ENCODE measurements around the gene FHIT.

FHIT gene

GRCh38 chr3:60125686-60126085 is 1125.6 kb downstream of the FHIT start:
- Histone ChIP-seq H3K4me1 (ENCODE audit: insufficient read depth, insufficient read length) (no peaks in the 10 kb centered on the region), H3K9me3 (ENCODE audit: insufficient read depth, low read length) (no peaks in the 10 kb centered on the region), H3K9ac (ENCODE audit: insufficient read length, low read depth) (no peak overlapping the region), H3K36me3 (ENCODE audit: insufficient read depth, insufficient read length, low read length) (no peaks in the 10 kb centered on the region), H3K4me3 (ENCODE audit: insufficient read length, low read depth) (no peak overlapping the region), H3K27me3 (ENCODE audit: insufficient read depth, insufficient read length) (no peaks in the 10 kb centered on the region)
- TF ChIP-seq ZNF274 (IDR thresholded peaks at IDR 0.05; ENCODE audit: low read depth, low read length) (no peak), YY1 (IDR thresholded peaks at IDR 0.05; ENCODE audit: insufficient read depth, insufficient read length) (no peak), SUZ12 (IDR thresholded peaks at IDR 0.05; ENCODE audit: extremely low read depth, insufficient read depth, insufficient read length) (no peak)
- DNase-seq (ENCODE audit: low read depth, low spot score): no peak

DNA sequence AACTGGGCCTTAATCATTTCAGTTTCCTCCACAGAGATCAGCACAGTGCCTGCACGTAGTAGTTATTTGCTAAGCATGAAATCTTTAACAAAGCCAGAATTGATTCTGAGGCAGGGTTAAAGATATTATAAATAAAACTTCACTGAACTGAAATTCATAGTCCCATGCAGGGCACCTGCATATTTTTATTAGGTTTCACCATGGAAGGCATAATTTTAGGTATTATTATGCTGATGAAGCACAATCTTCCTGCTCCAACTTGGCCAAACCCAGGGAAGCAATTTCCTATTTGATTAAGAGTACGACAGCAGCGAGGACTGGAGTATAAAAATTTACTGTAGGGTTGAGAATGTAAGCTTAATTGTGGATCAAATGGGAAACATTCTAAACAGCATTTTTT is 1131.0 kb downstream of the FHIT start:
- no peak for TF ChIP-seq SUZ12 (IDR thresholded peaks at IDR 0.05; ENCODE audit: extremely low read depth, insufficient read depth, insufficient read length)
- no peak for TF ChIP-seq YY1 (IDR thresholded peaks at IDR 0.05; ENCODE audit: insufficient read depth, insufficient read length)
- no peak for TF ChIP-seq ZNF274 (IDR thresholded peaks at IDR 0.05; ENCODE audit: low read depth, low read length)
- no peaks in the 10 kb centered on the region for H3K4me1 ChIP-seq (ENCODE audit: insufficient read depth, insufficient read length)
- DNase-seq (ENCODE audit: low read depth, low spot score): no peak
- H3K27me3 ChIP-seq (ENCODE audit: insufficient read depth, insufficient read length): no peaks in the 10 kb centered on the region
- no peaks in the 10 kb centered on the region for H3K36me3 ChIP-seq (ENCODE audit: insufficient read depth, insufficient read length, low read length)
- H3K4me3 ChIP-seq (ENCODE audit: insufficient read length, low read depth): no peak overlapping the region
- no peak overlapping the region for H3K9ac ChIP-seq (ENCODE audit: insufficient read length, low read depth)
- H3K9me3 ChIP-seq (ENCODE audit: insufficient read depth, low read length): no peaks in the 10 kb centered on the region

GRCh38 chr3:60114191-60114590 is 1137.1 kb downstream of the FHIT start:
- H3K9me3 ChIP-seq (ENCODE audit: insufficient read depth, low read length): no peaks in the 10 kb centered on the region
- no peaks in the 10 kb centered on the region for H3K36me3 ChIP-seq (ENCODE audit: insufficient read depth, insufficient read length, low read length)
- no peak overlapping the region for H3K4me3 ChIP-seq (ENCODE audit: insufficient read length, low read depth)
- TF ChIP-seq ZNF274 (IDR thresholded peaks at IDR 0.05; ENCODE audit: low read depth, low read length) (no peak), SUZ12 (IDR thresholded peaks at IDR 0.05; ENCODE audit: extremely low read depth, insufficient read depth, insufficient read length) (no peak), YY1 (IDR thresholded peaks at IDR 0.05; ENCODE audit: insufficient read depth, insufficient read length) (no peak)
- no peak overlapping the region for H3K9ac ChIP-seq (ENCODE audit: insufficient read length, low read depth)
- H3K27me3 ChIP-seq (ENCODE audit: insufficient read depth, insufficient read length): no peaks in the 10 kb centered on the region
- no peak for DNase-seq (ENCODE audit: low read depth, low spot score)
- no peaks in the 10 kb centered on the region for H3K4me1 ChIP-seq (ENCODE audit: insufficient read depth, insufficient read length)

GRCh38 chr3:60107275-60107674 is 1144.0 kb downstream of the FHIT start:
- no peak overlapping the region for H3K4me3 ChIP-seq (ENCODE audit: insufficient read length, low read depth)
- TF ChIP-seq YY1 (IDR thresholded peaks at IDR 0.05; ENCODE audit: insufficient read depth, insufficient read length) (no peak), ZNF274 (IDR thresholded peaks at IDR 0.05; ENCODE audit: low read depth, low read length) (no peak), SUZ12 (IDR thresholded peaks at IDR 0.05; ENCODE audit: extremely low read depth, insufficient read depth, insufficient read length) (no peak)
- H3K9ac ChIP-seq (ENCODE audit: insufficient read length, low read depth): no peak overlapping the region
- H3K27me3 ChIP-seq (ENCODE audit: insufficient read depth, insufficient read length): no peaks in the 10 kb centered on the region
- H3K4me1 ChIP-seq (ENCODE audit: insufficient read depth, insufficient read length): no peaks in the 10 kb centered on the region
- H3K36me3 ChIP-seq (ENCODE audit: insufficient read depth, insufficient read length, low read length): no peaks in the 10 kb centered on the region
- DNase-seq (ENCODE audit: low read depth, low spot score): no peak
- no peaks in the 10 kb centered on the region for H3K9me3 ChIP-seq (ENCODE audit: insufficient read depth, low read length)

DNA sequence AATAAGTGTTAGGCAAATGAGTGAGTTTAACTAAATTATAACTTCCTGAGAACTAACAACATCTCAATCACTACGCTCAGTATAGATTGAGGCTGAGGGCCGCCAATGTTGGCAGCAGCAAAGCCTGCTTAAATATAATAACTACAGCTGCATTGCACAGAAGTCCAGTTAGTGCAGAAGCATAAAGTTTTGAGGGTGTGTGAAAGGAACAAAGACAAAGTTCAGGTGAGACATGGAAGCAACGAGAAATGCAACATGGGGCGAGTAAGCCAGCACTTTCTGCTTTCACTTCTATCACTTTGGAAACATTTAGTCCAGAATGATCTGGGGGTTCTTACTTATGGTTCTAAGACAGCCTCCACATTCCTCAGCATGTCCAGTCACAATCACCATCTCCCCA is 1149.1 kb downstream of the FHIT start:
- no peak for TF ChIP-seq SUZ12 (IDR thresholded peaks at IDR 0.05; ENCODE audit: extremely low read depth, insufficient read depth, insufficient read length)
- TF ChIP-seq ZNF274 (IDR thresholded peaks at IDR 0.05; ENCODE audit: low read depth, low read length): no peak
- TF ChIP-seq YY1 (IDR thresholded peaks at IDR 0.05; ENCODE audit: insufficient read depth, insufficient read length): no peak
- no peaks in the 10 kb centered on the region for H3K36me3 ChIP-seq (ENCODE audit: insufficient read depth, insufficient read length, low read length)
- H3K9me3 ChIP-seq (ENCODE audit: insufficient read depth, low read length): no peaks in the 10 kb centered on the region
- no peaks in the 10 kb centered on the region for H3K27me3 ChIP-seq (ENCODE audit: insufficient read depth, insufficient read length)
- H3K4me3 ChIP-seq (ENCODE audit: insufficient read length, low read depth): no peak overlapping the region
- no peak overlapping the region for H3K9ac ChIP-seq (ENCODE audit: insufficient read length, low read depth)
- no peaks in the 10 kb centered on the region for H3K4me1 ChIP-seq (ENCODE audit: insufficient read depth, insufficient read length)
- no peak for DNase-seq (ENCODE audit: low read depth, low spot score)

DNA sequence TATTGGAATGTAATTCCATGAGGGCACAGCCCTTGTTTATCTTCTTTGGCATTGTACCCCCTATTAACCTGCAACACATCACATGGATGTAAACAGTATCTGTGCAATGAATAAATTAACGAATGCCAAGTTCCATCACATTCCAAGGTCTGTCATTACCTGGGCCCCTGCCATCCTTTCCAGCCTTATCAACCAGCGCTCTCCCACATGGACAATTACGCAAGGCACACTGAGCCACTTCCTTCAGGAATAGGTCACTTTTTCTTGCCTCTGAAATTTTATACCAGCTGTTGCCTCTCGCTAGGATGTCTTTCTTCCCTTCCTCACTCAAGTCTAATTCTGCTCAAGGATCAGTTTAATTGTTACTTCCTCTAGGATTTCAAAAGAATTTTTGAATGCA is 1149.6 kb downstream of the FHIT start:
- H3K9me3 ChIP-seq (ENCODE audit: insufficient read depth, low read length): no peaks in the 10 kb centered on the region
- H3K4me1 ChIP-seq (ENCODE audit: insufficient read depth, insufficient read length): no peaks in the 10 kb centered on the region
- no peak overlapping the region for H3K4me3 ChIP-seq (ENCODE audit: insufficient read length, low read depth)
- no peak overlapping the region for H3K9ac ChIP-seq (ENCODE audit: insufficient read length, low read depth)
- H3K36me3 ChIP-seq (ENCODE audit: insufficient read depth, insufficient read length, low read length): no peaks in the 10 kb centered on the region
- DNase-seq (ENCODE audit: low read depth, low spot score): no peak
- TF ChIP-seq ZNF274 (IDR thresholded peaks at IDR 0.05; ENCODE audit: low read depth, low read length): no peak
- no peak for TF ChIP-seq YY1 (IDR thresholded peaks at IDR 0.05; ENCODE audit: insufficient read depth, insufficient read length)
- TF ChIP-seq SUZ12 (IDR thresholded peaks at IDR 0.05; ENCODE audit: extremely low read depth, insufficient read depth, insufficient read length): no peak
- no peaks in the 10 kb centered on the region for H3K27me3 ChIP-seq (ENCODE audit: insufficient read depth, insufficient read length)

- H3K36me3 ChIP-seq (ENCODE audit: insufficient read depth, insufficient read length, low read length): no peaks in the 10 kb centered on the region
- TF ChIP-seq YY1 (IDR thresholded peaks at IDR 0.05; ENCODE audit: insufficient read depth, insufficient read length) (no peak), ZNF274 (IDR thresholded peaks at IDR 0.05; ENCODE audit: low read depth, low read length) (no peak), SUZ12 (IDR thresholded peaks at IDR 0.05; ENCODE audit: extremely low read depth, insufficient read depth, insufficient read length) (no peak)
- no peak for DNase-seq (ENCODE audit: low read depth, low spot score)
- H3K4me3 ChIP-seq (ENCODE audit: insufficient read length, low read depth): no peak overlapping the region
- H3K4me1 ChIP-seq (ENCODE audit: insufficient read depth, insufficient read length): no peaks in the 10 kb centered on the region
- no peaks in the 10 kb centered on the region for H3K9me3 ChIP-seq (ENCODE audit: insufficient read depth, low read length)
- no peak overlapping the region for H3K9ac ChIP-seq (ENCODE audit: insufficient read length, low read depth)
- H3K27me3 ChIP-seq (ENCODE audit: insufficient read depth, insufficient read length): no peaks in the 10 kb centered on the region
Observed at GRCh38 chr3:60096403-60096802, 1154.8 kb downstream of the FHIT start.

GRCh38 chr3:60095930-60096329 is 1155.3 kb downstream of the FHIT start:
- Histone ChIP-seq H3K36me3 (ENCODE audit: insufficient read depth, insufficient read length, low read length) (no peaks in the 10 kb centered on the region), H3K4me3 (ENCODE audit: insufficient read length, low read depth) (no peak overlapping the region)
- TF ChIP-seq ZNF274 (IDR thresholded peaks at IDR 0.05; ENCODE audit: low read depth, low read length): no peak
- TF ChIP-seq SUZ12 (IDR thresholded peaks at IDR 0.05; ENCODE audit: extremely low read depth, insufficient read depth, insufficient read length): no peak
- no peak for TF ChIP-seq YY1 (IDR thresholded peaks at IDR 0.05; ENCODE audit: insufficient read depth, insufficient read length)

More at GRCh38 chr3:60095930-60096329, 1155.3 kb downstream of the FHIT start:
- Histone ChIP-seq H3K4me1 (ENCODE audit: insufficient read depth, insufficient read length) (no peaks in the 10 kb centered on the region), H3K9me3 (ENCODE audit: insufficient read depth, low read length) (no peaks in the 10 kb centered on the region), H3K27me3 (ENCODE audit: insufficient read depth, insufficient read length) (no peaks in the 10 kb centered on the region), H3K9ac (ENCODE audit: insufficient read length, low read depth) (no peak overlapping the region)
- DNase-seq (ENCODE audit: low read depth, low spot score): no peak
